ENCODE data around the gene DNAH17.

DNAH17 gene

DNA sequence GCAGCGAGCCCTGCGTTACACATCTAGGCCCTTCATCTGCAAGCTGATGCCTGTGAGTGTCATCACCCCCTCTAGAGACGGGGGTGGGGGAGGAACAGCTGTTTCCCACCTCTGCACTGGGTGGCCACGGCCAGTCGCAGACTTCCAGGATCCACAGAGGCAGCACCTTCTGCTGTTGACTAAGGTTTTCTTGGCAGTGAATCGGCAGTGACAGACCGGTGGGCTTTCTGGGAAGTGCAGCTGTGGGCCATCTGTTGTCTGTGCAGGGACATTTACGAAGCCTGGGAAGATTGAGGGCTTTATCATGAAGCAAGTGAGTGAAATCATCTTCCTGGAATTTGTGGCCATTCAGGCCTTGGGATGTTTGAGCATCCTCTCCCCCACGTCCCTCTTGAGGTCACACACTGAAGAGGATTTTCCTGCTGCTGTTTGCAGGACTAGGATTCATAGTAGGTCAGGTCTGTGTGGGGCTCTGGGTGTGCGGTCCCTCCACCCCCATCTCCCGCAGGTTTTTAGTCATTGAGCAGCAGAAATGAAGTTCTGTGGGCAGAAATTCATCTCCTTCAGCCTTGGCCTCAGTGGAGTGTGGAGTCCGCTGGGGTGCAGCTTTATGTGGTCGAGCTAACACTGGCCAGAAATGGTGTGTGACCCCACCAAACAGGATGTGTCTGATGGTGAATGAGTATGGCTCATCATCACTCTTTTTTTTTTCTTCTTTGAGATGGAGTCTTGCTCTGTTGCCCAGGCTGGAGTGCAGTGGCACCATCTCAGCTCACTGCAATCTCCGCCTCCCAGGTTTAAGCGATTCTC, 186.8 kb downstream of the DNAH17 start:
- DNase-seq (ENCODE audit: low read depth) = no peak

DNA sequence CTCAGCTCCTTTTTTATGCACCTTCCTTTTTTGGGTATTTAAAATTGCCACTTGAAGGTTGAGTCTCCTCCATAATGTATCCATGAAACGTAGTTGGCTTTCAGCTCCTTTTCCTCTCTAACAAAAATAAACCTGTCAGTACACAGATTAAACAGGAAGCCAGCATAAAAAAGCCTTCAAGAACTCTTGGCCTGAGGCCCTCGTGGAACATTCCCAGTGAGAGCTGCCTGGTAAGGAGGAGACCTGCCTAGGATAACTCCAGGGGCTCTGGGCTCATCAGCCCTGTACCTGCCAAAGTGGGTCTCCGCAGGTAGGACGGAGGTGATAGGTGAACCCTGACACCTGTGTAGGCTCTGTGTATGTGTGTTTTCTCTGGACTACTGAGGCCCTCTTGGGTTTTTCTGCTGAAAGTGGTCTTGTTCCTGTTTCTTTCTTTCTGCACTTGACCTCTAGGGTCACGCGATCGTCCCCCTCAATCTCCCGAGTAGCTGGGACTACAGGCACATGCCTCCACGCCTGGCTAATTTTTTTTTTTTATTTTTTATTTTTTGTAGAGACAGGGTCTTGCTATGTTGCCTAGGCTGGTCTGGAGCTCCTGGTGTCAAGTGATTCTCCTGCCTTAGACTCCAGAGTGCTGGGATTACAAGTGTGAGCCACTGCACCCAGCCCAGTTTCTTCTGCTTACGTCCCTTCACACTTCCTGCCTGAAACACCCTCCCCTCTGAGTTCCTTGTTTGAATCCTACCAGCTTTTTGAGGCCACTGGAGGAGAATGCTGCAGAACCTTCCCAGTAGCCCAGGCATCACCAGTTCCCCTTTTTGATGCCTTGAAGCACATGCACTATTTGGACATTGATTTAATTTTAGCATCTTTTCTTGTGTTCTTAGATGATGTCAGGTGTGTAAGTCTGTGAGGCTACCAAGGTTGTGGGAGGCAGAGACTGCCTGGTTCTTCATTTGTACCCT, 188.9 kb downstream of the DNAH17 start:
- DNase-seq (ENCODE audit: low read depth) = no peak

DNA sequence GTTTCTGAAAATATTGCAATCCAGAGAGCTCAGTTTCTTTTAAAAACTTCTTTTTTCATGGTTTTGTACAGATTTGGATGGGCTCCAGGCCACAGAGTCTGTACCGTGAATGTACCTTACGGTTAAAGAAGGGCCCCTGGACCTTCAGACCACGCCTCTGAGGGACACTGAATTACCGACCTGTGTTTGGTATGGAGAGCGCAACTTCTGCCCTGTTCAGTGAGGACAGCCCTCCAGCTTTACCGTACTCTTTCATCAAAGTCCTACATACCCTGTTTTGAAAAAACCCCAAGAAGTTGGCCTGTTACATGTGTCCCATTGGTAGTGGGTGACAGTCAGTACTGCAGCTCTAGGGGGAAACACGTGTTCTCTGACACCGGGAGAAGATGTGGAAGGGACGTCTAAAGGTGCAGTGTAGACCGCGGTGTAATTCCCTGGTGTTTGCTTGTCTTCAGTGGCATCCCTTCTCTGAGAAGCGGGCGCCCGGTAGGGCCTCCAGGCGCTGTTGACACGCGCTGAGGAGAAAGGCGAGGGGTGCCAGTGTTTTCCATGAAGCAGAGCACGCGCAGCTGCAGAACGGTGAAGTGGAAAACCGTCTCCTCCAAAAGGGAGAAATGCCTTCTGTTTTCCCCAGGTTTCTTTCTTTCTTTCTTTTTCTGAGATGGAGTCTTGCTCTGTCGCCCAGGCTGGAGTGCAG, 192.6 kb downstream of the DNAH17 start:
- no peak for DNase-seq (ENCODE audit: low read depth)

DNA sequence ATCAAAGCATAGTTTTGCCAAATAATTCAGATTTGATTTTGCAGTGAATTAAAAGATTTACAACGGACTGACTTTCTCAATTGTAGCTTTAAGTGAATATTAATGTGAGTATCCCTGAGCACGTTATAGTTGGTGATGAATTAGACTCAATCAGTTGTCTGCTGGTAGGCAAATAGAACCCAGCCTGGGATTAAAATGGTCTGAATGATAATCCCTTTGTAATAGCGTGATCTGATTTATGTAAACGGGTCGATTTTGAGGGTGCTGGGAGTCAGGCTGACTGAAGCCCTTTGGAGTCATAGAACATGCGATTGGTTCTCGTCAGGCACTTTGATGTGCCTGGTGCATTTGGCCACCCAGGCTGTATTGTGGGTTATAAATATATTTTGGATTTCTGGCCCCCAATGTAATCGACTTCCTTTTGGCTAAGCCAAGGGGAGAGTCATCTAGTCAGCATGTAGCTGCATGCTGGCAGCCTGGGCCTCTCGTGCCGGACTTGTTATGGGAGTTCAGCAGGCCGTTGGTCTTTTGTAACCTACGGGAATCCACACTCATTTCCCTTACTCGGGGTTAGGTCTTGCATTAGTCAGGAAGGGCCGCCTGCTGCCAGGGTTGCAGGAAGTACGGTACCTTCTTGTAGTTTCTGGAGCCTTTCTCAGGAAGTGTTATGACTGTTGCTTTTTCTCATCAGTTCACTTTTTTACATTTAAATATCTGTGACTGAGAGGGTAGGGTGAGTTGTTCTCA, 193.3 kb downstream of the DNAH17 start:
- peak; percentile 51 for DNase-seq (ENCODE audit: low read depth)

DNA sequence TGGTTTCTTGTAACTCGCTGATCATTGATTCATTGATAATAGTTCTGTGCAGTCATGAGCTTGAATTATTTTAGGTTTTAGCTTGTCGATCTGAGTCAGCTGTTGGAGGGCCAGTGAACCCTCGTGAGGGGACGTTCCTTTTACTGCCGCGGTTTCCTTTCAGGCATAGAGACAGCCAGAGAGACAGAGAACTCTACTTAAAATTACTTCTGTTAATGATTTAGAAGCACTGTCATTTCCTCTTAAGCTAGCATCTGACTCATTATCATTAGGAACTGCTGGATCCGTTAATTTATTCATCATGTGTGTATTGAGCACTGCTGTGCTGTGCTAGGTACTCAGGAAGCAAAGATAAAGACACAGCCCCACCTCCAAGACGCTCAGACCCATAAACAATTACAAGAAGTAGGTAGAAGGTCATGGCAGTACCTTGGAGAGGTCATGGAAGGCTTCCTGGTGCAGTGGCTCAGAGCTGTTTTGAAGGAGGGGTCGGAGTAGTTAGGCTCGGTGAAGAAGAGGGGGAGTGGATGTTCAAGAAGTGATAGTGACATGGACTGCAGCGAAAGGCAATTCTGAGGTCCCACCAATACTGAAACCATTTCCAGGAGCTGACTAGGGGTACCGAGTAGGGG, 195.5 kb downstream of the DNAH17 start:
- peak; percentile 31 for DNase-seq (ENCODE audit: low read depth)

DNA sequence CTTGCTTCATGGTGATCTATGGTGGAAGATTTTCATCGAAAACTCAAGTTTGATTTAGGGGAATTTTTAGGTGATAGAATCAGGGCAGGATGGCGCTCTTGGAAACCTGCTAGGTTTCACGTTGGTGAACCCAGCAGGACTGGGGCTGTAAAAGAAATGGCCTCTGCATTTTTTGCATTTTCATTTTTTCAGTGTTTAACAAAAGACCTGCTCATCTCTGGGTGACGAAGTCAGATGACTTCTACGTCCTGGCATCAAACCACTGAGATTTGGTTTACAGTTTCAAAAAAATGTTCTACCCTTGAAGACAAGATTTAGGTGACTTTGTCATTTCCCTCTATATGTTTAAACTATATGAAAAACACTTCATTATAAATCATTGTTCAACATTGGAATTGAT, 196.8 kb downstream of the DNAH17 start:
- DNase-seq (ENCODE audit: low read depth) = no peak

DNA sequence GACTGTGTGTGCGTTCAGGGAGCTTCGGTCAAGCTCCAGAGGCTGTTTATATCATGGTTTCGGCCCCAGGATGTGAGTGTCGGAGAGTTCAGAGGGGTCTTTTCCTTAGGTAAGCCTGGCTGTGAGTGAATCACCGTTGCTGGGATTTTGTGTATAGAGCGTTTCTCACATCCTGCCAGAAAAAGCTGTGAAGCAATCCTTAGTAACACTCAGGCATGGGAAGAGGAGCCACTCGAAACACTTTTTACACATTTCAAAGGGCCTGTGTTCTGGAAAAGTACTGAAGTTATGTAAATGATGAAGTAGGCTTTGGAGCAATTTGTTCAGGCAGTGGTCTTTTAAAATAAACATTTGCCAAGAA, 198.1 kb downstream of the DNAH17 start:
- DNase-seq (ENCODE audit: low read depth) = no peak

DNA sequence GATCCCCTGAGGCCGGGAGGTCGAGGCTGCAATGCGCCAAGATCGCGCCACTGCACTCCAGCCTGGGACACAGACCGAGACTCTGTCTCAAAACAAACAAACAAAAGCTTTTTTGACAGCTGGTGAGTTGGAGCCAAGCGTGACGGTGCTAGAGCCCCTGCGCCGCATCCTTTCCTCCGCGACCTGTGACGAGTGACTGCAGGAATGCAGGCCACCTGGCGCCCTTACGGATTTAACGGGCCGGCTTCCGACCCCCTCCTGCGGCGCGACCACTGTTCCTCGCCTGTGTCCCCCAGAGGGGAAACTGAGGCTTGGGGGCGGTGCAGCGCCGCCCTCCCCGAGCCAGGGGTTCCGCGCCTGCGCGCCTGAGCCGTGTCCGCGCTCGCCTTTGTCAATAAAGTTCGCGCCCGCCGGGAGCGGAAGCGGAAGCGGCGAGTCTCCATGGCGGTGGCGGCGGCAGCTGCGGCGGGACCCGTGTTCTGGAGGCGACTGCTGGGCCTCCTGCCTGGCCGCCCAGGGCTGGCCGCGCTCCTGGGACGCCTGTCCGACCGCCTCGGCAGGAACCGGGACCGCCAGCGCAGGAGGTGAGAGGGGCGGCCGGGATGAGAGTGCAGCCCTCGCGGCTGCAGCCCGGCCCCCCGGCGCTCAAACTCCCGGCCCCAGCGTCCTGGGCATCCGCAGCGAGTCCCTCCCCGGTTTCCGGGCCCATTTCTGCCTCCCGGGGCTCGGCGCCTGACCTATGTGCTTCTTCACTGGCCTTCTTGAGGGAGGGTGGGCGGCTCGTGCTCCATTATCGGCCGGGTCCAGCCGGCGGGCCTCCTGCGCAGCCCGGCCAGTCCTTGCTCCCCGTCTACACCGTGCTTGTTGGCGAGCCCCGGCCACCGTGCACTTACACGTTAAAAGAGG, 198.7 kb downstream of the DNAH17 start, which contains the start of gene PGS1:
Gene PGS1, plus strand, starts transcription at position 425 of the 906 bp plus-strand sequence. Its CDS starts 17 bp downstream, at position 442.
- DNase-seq (ENCODE audit: low read depth) = peak; percentile 76

DNA sequence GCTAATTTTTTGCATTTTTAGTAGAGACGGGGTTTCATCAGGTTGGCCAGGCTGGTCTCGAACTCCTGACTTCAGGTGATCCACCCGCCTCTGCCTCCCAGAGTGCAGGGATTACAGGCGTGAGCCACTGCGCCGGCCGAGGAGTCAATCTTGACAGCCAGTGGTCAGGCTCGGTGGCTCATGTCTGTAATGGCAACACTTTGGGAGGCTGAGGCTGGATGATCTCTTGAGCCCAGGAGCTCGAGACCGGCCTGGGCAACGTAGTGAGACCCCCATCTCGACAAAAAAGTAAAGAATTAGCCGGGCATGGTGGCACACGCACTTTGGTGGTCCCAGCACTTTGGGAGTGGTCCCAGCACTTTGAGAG, 199.4 kb downstream of the DNAH17 start:
- no peak for DNase-seq (ENCODE audit: low read depth)

DNA sequence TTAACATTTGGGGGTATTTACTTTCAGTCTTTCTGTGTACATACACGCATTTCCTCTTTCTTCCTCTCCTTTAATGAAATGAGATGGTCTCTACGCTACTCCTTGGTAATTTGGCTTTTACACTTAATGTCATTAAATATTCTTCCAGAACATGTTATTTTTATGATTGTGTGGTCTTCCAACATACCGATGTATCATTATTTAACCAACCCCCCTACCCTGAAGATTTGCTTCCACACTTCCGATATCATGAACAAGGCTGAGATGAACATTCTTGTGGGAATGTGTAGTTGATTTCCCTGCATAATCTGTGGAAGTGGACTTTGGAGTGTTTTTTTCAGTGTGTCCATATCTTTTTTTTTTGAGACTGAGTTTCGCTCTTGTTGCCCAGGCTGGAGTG, 201.0 kb downstream of the DNAH17 start:
- DNase-seq (ENCODE audit: low read depth) = no peak

DNA sequence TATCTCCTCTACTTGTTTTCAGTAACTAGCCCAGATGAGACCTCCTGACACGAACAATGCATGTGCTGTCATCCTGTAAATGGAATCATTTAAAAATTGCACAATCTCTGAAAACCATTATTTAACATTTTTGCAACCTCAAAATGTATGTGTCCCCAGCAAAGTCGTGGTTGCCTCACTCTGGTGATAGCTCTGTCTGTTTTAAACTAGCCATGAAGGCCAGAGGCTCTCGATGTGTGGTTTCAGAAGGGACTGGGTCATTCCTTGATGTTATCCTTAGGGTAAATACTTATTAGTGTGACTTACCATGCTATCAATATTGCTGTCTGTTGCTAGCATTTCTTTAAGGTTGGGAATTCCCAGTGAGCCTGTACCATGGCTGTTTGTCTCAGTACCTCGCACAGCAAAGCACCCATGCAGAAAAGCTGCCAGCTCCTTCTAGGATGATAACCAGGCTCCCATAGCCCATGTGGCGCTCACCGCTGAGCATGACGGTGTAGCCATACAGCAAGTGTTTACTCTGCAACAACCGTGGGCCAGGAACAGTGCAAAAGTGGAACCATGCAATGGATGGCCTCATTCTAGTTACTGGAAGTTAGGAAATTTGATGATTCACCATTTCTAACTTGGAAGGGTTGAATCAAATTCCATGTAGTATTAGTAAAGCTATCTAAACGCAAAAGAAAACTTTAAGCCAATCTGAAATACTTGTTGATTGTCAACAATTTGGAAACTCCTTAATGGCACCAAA, 201.6 kb downstream of the DNAH17 start:
- no peak for DNase-seq (ENCODE audit: low read depth)

DNA sequence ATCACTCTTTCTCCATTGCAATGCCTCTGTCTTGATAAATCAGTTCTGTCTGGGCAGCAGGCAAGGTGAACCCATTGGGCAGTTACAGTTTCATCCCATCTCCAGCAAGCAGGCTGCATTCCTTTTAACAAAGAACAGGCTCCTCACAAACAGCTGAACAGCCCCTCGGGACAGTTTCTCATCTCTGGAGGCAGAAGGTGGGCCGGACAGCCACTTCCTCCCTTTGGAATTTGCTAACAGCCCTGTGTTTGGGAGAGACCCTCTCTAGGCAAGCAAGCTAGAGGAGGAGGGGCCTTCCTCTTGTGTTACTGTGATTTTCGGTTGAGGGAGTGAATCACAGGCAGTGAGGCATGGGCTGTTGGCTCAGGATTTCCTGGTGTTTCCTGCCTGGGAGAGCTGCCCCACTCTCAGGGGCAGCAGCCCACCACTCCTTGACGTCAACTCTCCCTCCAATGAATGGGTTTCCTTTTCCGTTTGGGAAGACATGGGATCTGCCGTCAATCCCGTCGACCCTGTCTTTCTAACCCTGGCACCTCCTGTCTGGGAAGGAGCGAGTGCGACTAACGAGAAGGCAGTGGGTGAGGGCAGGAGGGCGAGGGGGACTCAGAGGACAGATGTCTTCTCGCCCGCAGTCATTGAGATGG, 202.4 kb downstream of the DNAH17 start:
- no peak for DNase-seq (ENCODE audit: low read depth)

DNA sequence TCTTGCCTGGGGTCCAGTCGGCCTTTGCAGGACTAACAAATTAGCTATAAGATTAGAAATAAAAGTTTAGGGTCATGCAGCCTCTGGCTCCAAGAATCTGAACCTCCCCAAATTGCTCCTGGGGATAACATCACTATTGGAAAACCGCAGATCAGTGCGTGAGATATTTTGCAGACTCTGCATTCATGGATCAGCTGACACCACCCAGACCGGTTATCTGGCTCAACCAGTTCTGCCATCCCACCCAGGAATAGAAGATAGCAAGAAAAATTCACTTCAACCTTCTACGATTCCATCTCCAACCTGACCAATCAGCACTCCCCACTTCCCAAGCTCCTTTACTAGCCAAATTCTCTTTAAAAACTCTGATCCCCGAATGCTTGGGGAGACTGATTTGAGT, 203.0 kb downstream of the DNAH17 start:
- DNase-seq (ENCODE audit: low read depth) = no peak

All from activated T-helper 9 cell treated with anti-CD3 and anti-CD28 coated beads, Interleukin-2, amount 50 U/mL, for 16 hours (primary cell).